Embryonic facial prominence (tissue), 1 donor: ENCODE data around the gene CD40.
"Not testable (repeated sequence)": the region's sequence is repeated elsewhere in the genome, so short reads cannot be mapped to it uniquely, and the experiment has no call there.

ENCODE experiments used
- DNase-seq: peaks from one replicate; pipeline ENCODE4 v3.0.0-alpha.2; 2016; ENCODE audit errors: extremely low spot score

The CD40 gene

GRCh38 chr20:46093531-46093930, 24.6 kb upstream of the CD40 start:
- no peak for DNase-seq

GRCh38 chr20:46099491-46100287, 18.4 kb upstream of the CD40 start:
- no peak for DNase-seq

GRCh38 chr20:46100444-46100843, 17.7 kb upstream of the CD40 start:
- not testable (repeated sequence) for DNase-seq

GRCh38 chr20:46100988-46101387, 17.1 kb upstream of the CD40 start:
- no peak for DNase-seq

GRCh38 chr20:46101957-46102356, 16.2 kb upstream of the CD40 start:
- DNase-seq: no peak

GRCh38 chr20:46102940-46103339, 15.2 kb upstream of the CD40 start:
- no peak for DNase-seq

- no peak for DNase-seq
Observed at GRCh38 chr20:46104262-46104661, 13.9 kb upstream of the CD40 start.

GRCh38 chr20:46107061-46107460, 11.1 kb upstream of the CD40 start:
- no peak for DNase-seq

- no peak for DNase-seq
Observed at GRCh38 chr20:46108435-46108841, 9.7 kb upstream of the CD40 start.

GRCh38 chr20:46108976-46109375, 9.1 kb upstream of the CD40 start:
- no peak for DNase-seq

- DNase-seq: no peak
Observed at GRCh38 chr20:46111028-46111835, 6.9 kb upstream of the CD40 start.

- no peak for DNase-seq
Observed at GRCh38 chr20:46111836-46112212, 6.3 kb upstream of the CD40 start.

- DNase-seq: no peak
Observed at GRCh38 chr20:46112430-46113112, 5.5 kb upstream of the CD40 start.

GRCh38 chr20:46113113-46113470, 5.0 kb upstream of the CD40 start:
- DNase-seq: no peak

- no peak for DNase-seq
Observed at GRCh38 chr20:46114449-46114848, 3.7 kb upstream of the CD40 start.

- DNase-seq: no peak
Observed at GRCh38 chr20:46118481-46119020, 437 bp downstream of the CD40 start.

GRCh38 chr20:46119028-46119546, 973 bp downstream of the CD40 start:
- no peak for DNase-seq

- no peak for DNase-seq
Observed at GRCh38 chr20:46119547-46119946, 1.4 kb downstream of the CD40 start.

GRCh38 chr20:46120136-46120535, 2.0 kb downstream of the CD40 start:
- DNase-seq: no peak

GRCh38 chr20:46121184-46121930, 3.2 kb downstream of the CD40 start:
- no peak for DNase-seq

- no peak for DNase-seq
Observed at GRCh38 chr20:46122071-46122470, 4.0 kb downstream of the CD40 start.
